HUES48 (cell line): Measurements from ENCODE around the gene SQSTM1.
"Not testable (repeated sequence)": the region's sequence is repeated elsewhere in the genome, so short reads cannot be mapped to it uniquely, and the experiment has no call there.

Experiments
- H3K27ac ChIP-seq: one replicate; pipeline ENCODE4 v1.7.0; 2013; ENCODE audit warnings: low read depth, low read length, inconsistent platforms
- H3K27me3 ChIP-seq: 2 replicates; pipeline ENCODE4 v1.6.1; 2013; ENCODE audit warnings: mild to moderate bottlenecking, low read length; ENCODE audit not compliant: control insufficient read depth, insufficient read depth
- H3K36me3 ChIP-seq: 2 replicates; pipeline ENCODE4 v1.6.1; 2013; ENCODE audit warnings: low read length; ENCODE audit not compliant: control insufficient read depth, insufficient read depth
- H3K4me1 ChIP-seq: 2 replicates; pipeline ENCODE4 v1.6.1; 2013; ENCODE audit warnings: mild to moderate bottlenecking, low read length; ENCODE audit not compliant: control insufficient read depth, insufficient read depth
- H3K4me3 ChIP-seq: 2 replicates; pipeline ENCODE4 v1.5.1; 2013; ENCODE audit warnings: mild to moderate bottlenecking, low read depth, low read length
- H3K9ac ChIP-seq: 2 replicates; pipeline ENCODE4 v1.6.1; 2013; ENCODE audit warnings: mild to moderate bottlenecking, low read depth, low read length, moderate library complexity
- H3K9me3 ChIP-seq: 2 replicates; pipeline ENCODE4 v1.6.1; 2013; ENCODE audit warnings: low read length; ENCODE audit not compliant: control insufficient read depth, insufficient read depth

Gene SQSTM1

DNA sequence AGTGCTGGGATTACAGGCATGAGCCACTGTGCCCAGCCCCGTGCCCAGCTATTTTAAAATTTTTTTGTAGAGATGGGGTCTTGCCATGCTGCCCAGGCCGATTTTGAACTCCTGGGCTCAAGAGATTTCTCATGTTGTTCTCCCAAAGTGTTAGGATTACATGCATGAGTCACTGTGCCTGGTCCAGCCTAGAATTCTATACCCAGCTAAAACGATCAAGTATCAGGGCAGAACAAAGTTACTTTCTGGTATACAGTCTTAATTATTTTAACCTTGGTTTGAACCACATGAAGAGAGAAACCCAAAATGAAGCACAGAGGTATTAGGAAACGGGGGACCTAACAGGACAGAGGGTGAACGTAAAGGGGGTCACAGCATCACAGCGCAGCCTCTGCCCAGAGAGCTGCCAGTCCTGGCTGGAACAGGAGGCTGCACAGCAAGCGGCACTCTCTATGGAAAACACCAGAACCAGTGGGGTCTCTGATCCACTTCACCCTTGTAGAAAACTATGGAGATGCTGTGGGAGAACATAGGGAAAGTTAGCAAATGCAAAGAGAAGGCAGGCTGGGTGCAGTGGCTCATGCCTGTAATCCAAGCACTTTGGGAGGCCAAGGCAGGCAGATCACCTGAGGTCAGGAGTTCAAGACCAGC lies 10.2 kb downstream of the SQSTM1 start:
- Histone ChIP-seq H3K4me1 (peaks cover 16% of the 10 kb centered on the region), H3K27ac (no peak overlapping the region), H3K9ac (no peak overlapping the region), H3K36me3 (peaks cover 80% of the 10 kb centered on the region), H3K4me3 (no peak overlapping the region), H3K9me3 (no peaks in the 10 kb centered on the region), H3K27me3 (no peaks in the 10 kb centered on the region)

- H3K27ac ChIP-seq = no peak overlapping the region
- peaks cover 16% of the 10 kb centered on the region for H3K4me1 ChIP-seq
- H3K4me3 ChIP-seq = no peak overlapping the region
- H3K9me3 ChIP-seq = no peaks in the 10 kb centered on the region
- H3K36me3 ChIP-seq = peaks cover 82% of the 10 kb centered on the region
- no peaks in the 10 kb centered on the region for H3K27me3 ChIP-seq
- no peak overlapping the region for H3K9ac ChIP-seq
Observed at GRCh38 chr5:179832039-179832745, 11.5 kb downstream of the SQSTM1 start.

DNA sequence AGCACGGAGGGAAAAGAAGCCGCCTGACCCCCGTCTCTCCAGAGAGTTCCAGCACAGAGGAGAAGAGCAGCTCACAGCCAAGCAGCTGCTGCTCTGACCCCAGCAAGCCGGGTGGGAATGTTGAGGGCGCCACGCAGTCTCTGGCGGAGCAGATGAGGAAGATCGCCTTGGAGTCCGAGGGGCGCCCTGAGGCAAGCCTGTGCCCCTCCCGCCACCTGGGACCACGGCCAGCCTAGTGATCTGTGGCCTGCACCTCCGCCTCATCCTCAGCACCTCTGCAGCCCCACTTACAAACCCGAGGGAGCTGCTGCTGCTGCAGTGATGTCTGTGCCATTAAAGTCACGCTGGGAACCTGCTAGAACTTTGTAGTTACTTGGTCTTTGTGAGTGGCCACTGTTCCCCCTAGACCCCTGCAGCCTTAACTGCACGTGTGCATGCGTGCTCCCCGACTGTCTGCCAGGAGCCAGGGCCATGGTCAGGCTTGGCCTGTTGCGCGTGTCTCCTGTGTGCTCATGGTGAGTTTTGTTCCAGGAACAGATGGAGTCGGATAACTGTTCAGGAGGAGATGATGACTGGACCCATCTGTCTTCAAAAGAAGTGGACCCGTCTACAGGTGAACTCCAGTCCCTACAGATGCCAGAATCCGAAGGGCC lies 12.5 kb downstream of the SQSTM1 start:
- Histone ChIP-seq H3K4me1 (peaks cover 13% of the 10 kb centered on the region), H3K9ac (no peak overlapping the region), H3K4me3 (no peak overlapping the region), H3K9me3 (no peaks in the 10 kb centered on the region), H3K27ac (no peak overlapping the region), H3K36me3 (peaks cover 85% of the 10 kb centered on the region), H3K27me3 (no peaks in the 10 kb centered on the region)

GRCh38 chr5:179833709-179834070 lies 13.0 kb downstream of the SQSTM1 start:
- Histone ChIP-seq H3K9ac (no peak overlapping the region), H3K9me3 (no peaks in the 10 kb centered on the region), H3K27me3 (no peaks in the 10 kb centered on the region), H3K4me3 (no peak overlapping the region), H3K27ac (no peak overlapping the region), H3K36me3 (peaks cover 87% of the 10 kb centered on the region), H3K4me1 (peaks cover 12% of the 10 kb centered on the region)

- peaks cover 83% of the 10 kb centered on the region for H3K36me3 ChIP-seq
- peaks cover 7% of the 10 kb centered on the region for H3K4me1 ChIP-seq
- no peaks in the 10 kb centered on the region for H3K27me3 ChIP-seq
- H3K4me3 ChIP-seq = no peak overlapping the region
- H3K9me3 ChIP-seq = no peaks in the 10 kb centered on the region
- no peak overlapping the region for H3K27ac ChIP-seq
- no peak overlapping the region for H3K9ac ChIP-seq
Observed at GRCh38 chr5:179834120-179834519, 13.4 kb downstream of the SQSTM1 start.

GRCh38 chr5:179834871-179835270 lies 14.2 kb downstream of the SQSTM1 start:
- H3K4me3 ChIP-seq, H3K9ac ChIP-seq, H3K9me3 ChIP-seq, H3K27me3 ChIP-seq, H3K27ac ChIP-seq, H3K4me1 ChIP-seq: not testable (repeated sequence)
- H3K36me3 ChIP-seq = peaks cover 81% of the 10 kb centered on the region

DNA sequence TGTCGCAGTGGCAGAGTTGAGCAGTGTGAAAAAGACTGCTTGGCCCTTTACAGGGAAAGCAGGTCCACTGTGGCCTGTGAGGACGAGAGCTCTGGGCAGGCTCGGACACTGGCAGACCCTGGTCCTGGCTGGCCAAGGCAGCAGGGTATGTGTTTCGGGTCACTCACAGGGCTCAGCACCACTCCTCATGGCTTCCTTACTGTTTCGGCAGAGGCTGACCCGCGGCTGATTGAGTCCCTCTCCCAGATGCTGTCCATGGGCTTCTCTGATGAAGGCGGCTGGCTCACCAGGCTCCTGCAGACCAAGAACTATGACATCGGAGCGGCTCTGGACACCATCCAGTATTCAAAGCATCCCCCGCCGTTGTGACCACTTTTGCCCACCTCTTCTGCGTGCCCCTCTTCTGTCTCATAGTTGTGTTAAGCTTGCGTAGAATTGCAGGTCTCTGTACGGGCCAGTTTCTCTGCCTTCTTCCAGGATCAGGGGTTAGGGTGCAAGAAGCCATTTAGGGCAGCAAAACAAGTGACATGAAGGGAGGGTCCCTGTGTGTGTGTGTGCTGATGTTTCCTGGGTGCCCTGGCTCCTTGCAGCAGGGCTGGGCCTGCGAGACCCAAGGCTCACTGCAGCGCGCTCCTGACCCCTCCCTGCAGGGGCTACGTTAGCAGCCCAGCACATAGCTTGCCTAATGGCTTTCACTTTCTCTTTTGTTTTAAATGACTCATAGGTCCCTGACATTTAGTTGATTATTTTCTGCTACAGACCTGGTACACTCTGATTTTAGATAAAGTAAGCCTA lies 15.7 kb downstream of the SQSTM1 start:
- Histone ChIP-seq H3K27me3 (no peaks in the 10 kb centered on the region), H3K9ac (no peak overlapping the region), H3K36me3 (peaks cover 83% of the 10 kb centered on the region), H3K9me3 (no peaks in the 10 kb centered on the region), H3K4me1 (no peaks in the 10 kb centered on the region), H3K4me3 (no peak overlapping the region), H3K27ac (no peak overlapping the region)

GRCh38 chr5:179837076-179838011 lies 16.6 kb downstream of the SQSTM1 start:
- Histone ChIP-seq H3K27ac (no peak overlapping the region), H3K9me3 (no peaks in the 10 kb centered on the region), H3K36me3 (peaks cover 78% of the 10 kb centered on the region), H3K27me3 (no peaks in the 10 kb centered on the region), H3K9ac (no peak overlapping the region), H3K4me1 (no peaks in the 10 kb centered on the region), H3K4me3 (no peak overlapping the region)

- no peak overlapping the region for H3K9ac ChIP-seq
- H3K9me3 ChIP-seq = no peaks in the 10 kb centered on the region
- H3K27ac ChIP-seq = no peak overlapping the region
- H3K27me3 ChIP-seq = no peaks in the 10 kb centered on the region
- H3K4me1 ChIP-seq = no peaks in the 10 kb centered on the region
- H3K36me3 ChIP-seq = peaks cover 59% of the 10 kb centered on the region
- no peak overlapping the region for H3K4me3 ChIP-seq
Observed at GRCh38 chr5:179839328-179840256, 18.9 kb downstream of the SQSTM1 start.
